Liver (tissue), 9 donors: Measurements from ENCODE around the gene ATL2. TPM values are rescaled to one million over a fixed set of nuclear protein-coding genes. Genes with fewer than 3 reads are reported as not detected.

ENCODE experiments used
- DNase-seq: peaks from one replicate; pipeline ENCODE4 v3.0.0-alpha.2; 2017; ENCODE audit warnings: low spot score
- H3K27ac ChIP-seq, 2 donors: one replicate each; pipeline ENCODE4 v1.7.0; 2013; ENCODE audit warnings: inconsistent platforms in 2 of 2, low read length in 2 of 2, control low read depth in 1 of 2, low read depth in 1 of 2, mild to moderate bottlenecking in 1 of 2
- H3K27me3 ChIP-seq, 4 donors: one replicate each; pipeline versions ENCODE4 v1.6.1 to v1.7.0; 2013; ENCODE audit warnings: low read length in 3 of 4, inconsistent platforms in 1 of 4, mild to moderate bottlenecking in 1 of 4, moderate library complexity in 1 of 4; ENCODE audit not compliant: control insufficient read depth in 4 of 4, insufficient read depth in 4 of 4
- H3K36me3 ChIP-seq, 4 donors: one replicate each; pipeline versions ENCODE4 v1.6.1 to v1.7.0; 2013; ENCODE audit warnings: low read length in 3 of 4, mild to moderate bottlenecking in 3 of 4, low read depth in 1 of 4, moderate library complexity in 1 of 4; ENCODE audit not compliant: control insufficient read depth in 4 of 4, insufficient read depth in 3 of 4
- H3K4me1 ChIP-seq, 4 donors: one replicate each; pipeline versions ENCODE4 v1.6.1 to v1.7.0; 2013; ENCODE audit warnings: low read length in 3 of 4, mild to moderate bottlenecking in 3 of 4, moderate library complexity in 1 of 4; ENCODE audit not compliant: control insufficient read depth in 4 of 4, insufficient read depth in 4 of 4
- H3K4me3 ChIP-seq, 3 donors: one replicate each; pipeline versions ENCODE4 v1.6.1 to v1.7.0; 2013; ENCODE audit warnings: low read length in 3 of 3, control low read depth in 1 of 3, low read depth in 1 of 3, mild to moderate bottlenecking in 1 of 3
- H3K9ac ChIP-seq, 2 donors: one replicate each; pipeline ENCODE4 v1.7.0; 2013; ENCODE audit warnings: low read length in 2 of 2, mild to moderate bottlenecking in 2 of 2, moderate library complexity in 2 of 2, control low read depth in 1 of 2, low read depth in 1 of 2
- H3K9me3 ChIP-seq, 4 donors: one replicate each; pipeline versions ENCODE4 v1.6.1 to v1.7.0; 2013; ENCODE audit warnings: low read length in 3 of 4; ENCODE audit not compliant: control insufficient read depth in 4 of 4
- ATF3 ChIP-seq: IDR thresholded peaks from 2 replicates; pipeline ENCODE4 v1.6.1; 2016; ENCODE audit warnings: antibody characterized with exemption
- EGR1 ChIP-seq, 2 donors: IDR thresholded peaks; 2 replicates each; pipeline ENCODE4 v1.6.1; 2016 to 2018; ENCODE audit warnings: antibody characterized with exemption in 2 of 2, low read depth in 2 of 2
- FOXA1 ChIP-seq: IDR thresholded peaks from 2 replicates; pipeline ENCODE4 v1.6.1; 2016; ENCODE audit warnings: antibody characterized with exemption
- FOXA2 ChIP-seq: IDR thresholded peaks from 2 replicates; pipeline ENCODE4 v1.6.1; 2016; ENCODE audit warnings: antibody characterized with exemption
- GABPA ChIP-seq, 2 donors: IDR thresholded peaks in 1 of 2; conservative IDR thresholded peaks in 1 of 2; 2 replicates each; pipeline ENCODE4 v1.6.1; 2016; ENCODE audit warnings: antibody characterized with exemption in 2 of 2, mild to moderate bottlenecking in 1 of 2, moderate library complexity in 1 of 2
- HNF4A ChIP-seq, 2 donors: conservative IDR thresholded peaks; 2 replicates each; pipeline ENCODE4 v1.6.1; 2016; ENCODE audit warnings: antibody characterized with exemption in 2 of 2, mild to moderate bottlenecking in 2 of 2
- HNF4G ChIP-seq: IDR thresholded peaks from 2 replicates; pipeline ENCODE4 v1.6.1; 2016; ENCODE audit warnings: antibody characterized with exemption
- JUND ChIP-seq, 2 donors: IDR thresholded peaks; 2 replicates each; pipeline ENCODE4 v1.6.1; 2016; ENCODE audit warnings: antibody characterized with exemption in 2 of 2
- NR2F2 ChIP-seq: IDR thresholded peaks from 2 replicates; pipeline ENCODE4 v1.6.1; 2016; ENCODE audit warnings: antibody characterized with exemption
- RAD21 ChIP-seq, 2 donors: IDR thresholded peaks; 2 replicates each; pipeline ENCODE4 v1.6.1; 2016; ENCODE audit warnings: antibody characterized with exemption in 2 of 2, mild to moderate bottlenecking in 2 of 2
- RXRA ChIP-seq, 2 donors: IDR thresholded peaks; 2 replicates each; pipeline ENCODE4 v1.6.1; 2017 to 2018; ENCODE audit warnings: antibody characterized with exemption in 2 of 2, mild to moderate bottlenecking in 1 of 2
- SP1 ChIP-seq: IDR thresholded peaks from 2 replicates; pipeline ENCODE4 v1.6.1; 2018; ENCODE audit warnings: antibody characterized with exemption, mild to moderate bottlenecking
- TAF1 ChIP-seq: conservative IDR thresholded peaks from 2 replicates; pipeline ENCODE4 v1.6.1; 2016; ENCODE audit warnings: antibody characterized with exemption, mild to moderate bottlenecking
- YY1 ChIP-seq: IDR thresholded peaks from 2 replicates; pipeline ENCODE4 v1.6.1; 2016; ENCODE audit warnings: antibody characterized with exemption, mild to moderate bottlenecking
- ZBTB33 ChIP-seq: IDR thresholded peaks from 2 replicates; pipeline ENCODE4 v1.6.1; 2016; ENCODE audit warnings: antibody characterized with exemption
- WGBS: extraction: QIAGEN DNeasy Blood & Tissue Kit; methylation state at CpG from one replicate; pipeline ENCODE4 v1.1.7; 2013; 5-methylcytosine and 5-hydroxymethylcytosine counted together
- polyA plus RNA-seq, 2 donors: library from polyadenylated mRNA; stranded (reverse) in 1 of 2; unstranded in 1 of 2; fragments of 200-250 nt in 1 of 2; fragments of >200 nt in 1 of 2; fragmentation: Nextera tagmentation in 1 of 2; extraction: Ambion mirVana in 1 of 2; gene quantifications; one replicate each; pipeline versions ENCODE4 v1.2.1 to v1.2.3, GENCODE V29; 2013 to 2015
- total RNA-seq, 2 donors: library from RNA; depleted of rRNA; stranded (reverse); fragments of >200 nt; gene quantifications; one replicate each; pipeline ENCODE4 v1.2.3, GENCODE V29; 2014
- TF ChIP-seq, protein P1 (sequence below): IDR thresholded peaks from 2 replicates; pipeline ENCODE4 v1.6.1; 2016; ENCODE audit warnings: antibody characterized with exemption, mild to moderate bottlenecking
- TF ChIP-seq, protein P2 (sequence below): IDR thresholded peaks from 2 replicates; pipeline ENCODE4 v1.6.1; 2016; ENCODE audit warnings: antibody characterized with exemption
- donor health status: healthy.
- donor health status: healthy.
- donor health status: healthy.
- donor health status: healthy.
- donor health status: healthy.

The ATL2 gene
- total and polyA plus RNA-seq, 4 donors: 21.0 to 163 (median 45.8) TPM

- 88% methylated on average over 10 of the region's 10 CpGs for WGBS
- no peaks in the 10 kb centered on the region for H3K4me1 ChIP-seq
Measured at GRCh38 chr2:38261569-38262068, 115.5 kb downstream of the ATL2 start.

DNA sequence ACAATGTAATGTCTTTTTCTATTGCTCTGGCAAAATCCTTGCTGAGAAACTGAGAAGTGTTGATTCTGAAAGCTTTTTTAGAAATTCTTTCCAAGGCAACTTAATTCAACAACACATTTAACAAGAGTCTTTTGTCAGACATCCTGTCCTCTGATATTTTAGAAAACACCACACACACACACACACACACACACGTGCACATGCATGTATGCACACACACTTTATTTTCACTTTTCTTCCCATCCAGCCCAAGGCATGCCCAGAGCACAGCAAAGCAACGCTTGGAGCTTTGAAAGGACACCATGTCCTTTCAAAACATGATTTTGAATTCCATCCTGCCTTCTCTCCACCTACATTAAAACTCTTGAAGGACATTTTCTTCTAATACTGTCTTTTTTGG is 116.1 kb downstream of the ATL2 start:
- 86% methylated on average over 2 of the region's 2 CpGs for WGBS
- no peak for DNase-seq
- no peaks in the 10 kb centered on the region for H3K4me1 ChIP-seq

More at GRCh38 chr2:38261569-38262068, 115.5 kb downstream of the ATL2 start:
- H3K9ac ChIP-seq: no peak overlapping the region
- H3K4me3 ChIP-seq: no peak overlapping the region
- no peaks in the 10 kb centered on the region for H3K36me3 ChIP-seq
- no peaks in the 10 kb centered on the region for H3K9me3 ChIP-seq
- TF ChIP-seq RAD21 (IDR thresholded peaks at IDR 0.05): no peak
- no peak for TF ChIP-seq ZBTB33
- no peak for TF ChIP-seq FOXA2
- no peak for TF ChIP-seq JUND (IDR thresholded peaks at IDR 0.05)
- TF ChIP-seq YY1: no peak
- TF ChIP-seq SP1: no peak
- TF ChIP-seq, protein P1, sequence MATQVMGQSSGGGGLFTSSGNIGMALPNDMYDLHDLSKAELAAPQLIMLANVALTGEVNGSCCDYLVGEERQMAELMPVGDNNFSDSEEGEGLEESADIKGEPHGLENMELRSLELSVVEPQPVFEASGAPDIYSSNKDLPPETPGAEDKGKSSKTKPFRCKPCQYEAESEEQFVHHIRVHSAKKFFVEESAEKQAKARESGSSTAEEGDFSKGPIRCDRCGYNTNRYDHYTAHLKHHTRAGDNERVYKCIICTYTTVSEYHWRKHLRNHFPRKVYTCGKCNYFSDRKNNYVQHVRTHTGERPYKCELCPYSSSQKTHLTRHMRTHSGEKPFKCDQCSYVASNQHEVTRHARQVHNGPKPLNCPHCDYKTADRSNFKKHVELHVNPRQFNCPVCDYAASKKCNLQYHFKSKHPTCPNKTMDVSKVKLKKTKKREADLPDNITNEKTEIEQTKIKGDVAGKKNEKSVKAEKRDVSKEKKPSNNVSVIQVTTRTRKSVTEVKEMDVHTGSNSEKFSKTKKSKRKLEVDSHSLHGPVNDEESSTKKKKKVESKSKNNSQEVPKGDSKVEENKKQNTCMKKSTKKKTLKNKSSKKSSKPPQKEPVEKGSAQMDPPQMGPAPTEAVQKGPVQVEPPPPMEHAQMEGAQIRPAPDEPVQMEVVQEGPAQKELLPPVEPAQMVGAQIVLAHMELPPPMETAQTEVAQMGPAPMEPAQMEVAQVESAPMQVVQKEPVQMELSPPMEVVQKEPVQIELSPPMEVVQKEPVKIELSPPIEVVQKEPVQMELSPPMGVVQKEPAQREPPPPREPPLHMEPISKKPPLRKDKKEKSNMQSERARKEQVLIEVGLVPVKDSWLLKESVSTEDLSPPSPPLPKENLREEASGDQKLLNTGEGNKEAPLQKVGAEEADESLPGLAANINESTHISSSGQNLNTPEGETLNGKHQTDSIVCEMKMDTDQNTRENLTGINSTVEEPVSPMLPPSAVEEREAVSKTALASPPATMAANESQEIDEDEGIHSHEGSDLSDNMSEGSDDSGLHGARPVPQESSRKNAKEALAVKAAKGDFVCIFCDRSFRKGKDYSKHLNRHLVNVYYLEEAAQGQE: no peak
- no peak for TF ChIP-seq GABPA (IDR thresholded peaks at IDR 0.05 in 1 of 2, conservative IDR thresholded peaks at IDR 0.05 in 1 of 2)
- TF ChIP-seq ATF3: no peak
- TF ChIP-seq HNF4G: no peak
- no peak for TF ChIP-seq HNF4A (conservative IDR thresholded peaks at IDR 0.05)
- no peak for TF ChIP-seq NR2F2
- TF ChIP-seq, protein P2, sequence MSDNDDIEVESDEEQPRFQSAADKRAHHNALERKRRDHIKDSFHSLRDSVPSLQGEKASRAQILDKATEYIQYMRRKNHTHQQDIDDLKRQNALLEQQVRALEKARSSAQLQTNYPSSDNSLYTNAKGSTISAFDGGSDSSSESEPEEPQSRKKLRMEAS: no peak
- TF ChIP-seq EGR1 (IDR thresholded peaks at IDR 0.05; ENCODE audit: low read depth in 2 of 2): no peak
- no peak for TF ChIP-seq TAF1
- no peak for TF ChIP-seq FOXA1
- no peaks in the 10 kb centered on the region for H3K27me3 ChIP-seq
- no peak overlapping the region for H3K27ac ChIP-seq
- DNase-seq: no peak

More for the DNA sequence above, 116.1 kb downstream of the ATL2 start:
- TF ChIP-seq RAD21 (IDR thresholded peaks at IDR 0.05): no peak
- no peak for TF ChIP-seq HNF4A (conservative IDR thresholded peaks at IDR 0.05)
- TF ChIP-seq TAF1: no peak
- TF ChIP-seq ZBTB33: no peak
- no peak for TF ChIP-seq GABPA (IDR thresholded peaks at IDR 0.05 in 1 of 2, conservative IDR thresholded peaks at IDR 0.05 in 1 of 2)
- no peak for TF ChIP-seq RXRA (IDR thresholded peaks at IDR 0.05)
- TF ChIP-seq, protein P1: no peak
- no peak for TF ChIP-seq EGR1 (IDR thresholded peaks at IDR 0.05; ENCODE audit: low read depth in 2 of 2)
- Histone ChIP-seq H3K27ac (no peak overlapping the region), H3K4me3 (no peak overlapping the region), H3K27me3 (no peaks in the 10 kb centered on the region), H3K9me3 (no peaks in the 10 kb centered on the region), H3K36me3 (no peaks in the 10 kb centered on the region), H3K9ac (no peak overlapping the region)
